ENCODE measurements around the gene VSIG1. TPM values are rescaled to one million over a fixed set of nuclear protein-coding genes. Genes with fewer than 3 reads are reported as not detected.

Gene VSIG1
- total and polyA plus RNA-seq, 2 of the 8 experiments (the other 6 are each of a cell fraction or from before 2014, with no cell fraction given), result 2.2 to 2.9 TPM

- TF ChIP-seq, protein P1, sequence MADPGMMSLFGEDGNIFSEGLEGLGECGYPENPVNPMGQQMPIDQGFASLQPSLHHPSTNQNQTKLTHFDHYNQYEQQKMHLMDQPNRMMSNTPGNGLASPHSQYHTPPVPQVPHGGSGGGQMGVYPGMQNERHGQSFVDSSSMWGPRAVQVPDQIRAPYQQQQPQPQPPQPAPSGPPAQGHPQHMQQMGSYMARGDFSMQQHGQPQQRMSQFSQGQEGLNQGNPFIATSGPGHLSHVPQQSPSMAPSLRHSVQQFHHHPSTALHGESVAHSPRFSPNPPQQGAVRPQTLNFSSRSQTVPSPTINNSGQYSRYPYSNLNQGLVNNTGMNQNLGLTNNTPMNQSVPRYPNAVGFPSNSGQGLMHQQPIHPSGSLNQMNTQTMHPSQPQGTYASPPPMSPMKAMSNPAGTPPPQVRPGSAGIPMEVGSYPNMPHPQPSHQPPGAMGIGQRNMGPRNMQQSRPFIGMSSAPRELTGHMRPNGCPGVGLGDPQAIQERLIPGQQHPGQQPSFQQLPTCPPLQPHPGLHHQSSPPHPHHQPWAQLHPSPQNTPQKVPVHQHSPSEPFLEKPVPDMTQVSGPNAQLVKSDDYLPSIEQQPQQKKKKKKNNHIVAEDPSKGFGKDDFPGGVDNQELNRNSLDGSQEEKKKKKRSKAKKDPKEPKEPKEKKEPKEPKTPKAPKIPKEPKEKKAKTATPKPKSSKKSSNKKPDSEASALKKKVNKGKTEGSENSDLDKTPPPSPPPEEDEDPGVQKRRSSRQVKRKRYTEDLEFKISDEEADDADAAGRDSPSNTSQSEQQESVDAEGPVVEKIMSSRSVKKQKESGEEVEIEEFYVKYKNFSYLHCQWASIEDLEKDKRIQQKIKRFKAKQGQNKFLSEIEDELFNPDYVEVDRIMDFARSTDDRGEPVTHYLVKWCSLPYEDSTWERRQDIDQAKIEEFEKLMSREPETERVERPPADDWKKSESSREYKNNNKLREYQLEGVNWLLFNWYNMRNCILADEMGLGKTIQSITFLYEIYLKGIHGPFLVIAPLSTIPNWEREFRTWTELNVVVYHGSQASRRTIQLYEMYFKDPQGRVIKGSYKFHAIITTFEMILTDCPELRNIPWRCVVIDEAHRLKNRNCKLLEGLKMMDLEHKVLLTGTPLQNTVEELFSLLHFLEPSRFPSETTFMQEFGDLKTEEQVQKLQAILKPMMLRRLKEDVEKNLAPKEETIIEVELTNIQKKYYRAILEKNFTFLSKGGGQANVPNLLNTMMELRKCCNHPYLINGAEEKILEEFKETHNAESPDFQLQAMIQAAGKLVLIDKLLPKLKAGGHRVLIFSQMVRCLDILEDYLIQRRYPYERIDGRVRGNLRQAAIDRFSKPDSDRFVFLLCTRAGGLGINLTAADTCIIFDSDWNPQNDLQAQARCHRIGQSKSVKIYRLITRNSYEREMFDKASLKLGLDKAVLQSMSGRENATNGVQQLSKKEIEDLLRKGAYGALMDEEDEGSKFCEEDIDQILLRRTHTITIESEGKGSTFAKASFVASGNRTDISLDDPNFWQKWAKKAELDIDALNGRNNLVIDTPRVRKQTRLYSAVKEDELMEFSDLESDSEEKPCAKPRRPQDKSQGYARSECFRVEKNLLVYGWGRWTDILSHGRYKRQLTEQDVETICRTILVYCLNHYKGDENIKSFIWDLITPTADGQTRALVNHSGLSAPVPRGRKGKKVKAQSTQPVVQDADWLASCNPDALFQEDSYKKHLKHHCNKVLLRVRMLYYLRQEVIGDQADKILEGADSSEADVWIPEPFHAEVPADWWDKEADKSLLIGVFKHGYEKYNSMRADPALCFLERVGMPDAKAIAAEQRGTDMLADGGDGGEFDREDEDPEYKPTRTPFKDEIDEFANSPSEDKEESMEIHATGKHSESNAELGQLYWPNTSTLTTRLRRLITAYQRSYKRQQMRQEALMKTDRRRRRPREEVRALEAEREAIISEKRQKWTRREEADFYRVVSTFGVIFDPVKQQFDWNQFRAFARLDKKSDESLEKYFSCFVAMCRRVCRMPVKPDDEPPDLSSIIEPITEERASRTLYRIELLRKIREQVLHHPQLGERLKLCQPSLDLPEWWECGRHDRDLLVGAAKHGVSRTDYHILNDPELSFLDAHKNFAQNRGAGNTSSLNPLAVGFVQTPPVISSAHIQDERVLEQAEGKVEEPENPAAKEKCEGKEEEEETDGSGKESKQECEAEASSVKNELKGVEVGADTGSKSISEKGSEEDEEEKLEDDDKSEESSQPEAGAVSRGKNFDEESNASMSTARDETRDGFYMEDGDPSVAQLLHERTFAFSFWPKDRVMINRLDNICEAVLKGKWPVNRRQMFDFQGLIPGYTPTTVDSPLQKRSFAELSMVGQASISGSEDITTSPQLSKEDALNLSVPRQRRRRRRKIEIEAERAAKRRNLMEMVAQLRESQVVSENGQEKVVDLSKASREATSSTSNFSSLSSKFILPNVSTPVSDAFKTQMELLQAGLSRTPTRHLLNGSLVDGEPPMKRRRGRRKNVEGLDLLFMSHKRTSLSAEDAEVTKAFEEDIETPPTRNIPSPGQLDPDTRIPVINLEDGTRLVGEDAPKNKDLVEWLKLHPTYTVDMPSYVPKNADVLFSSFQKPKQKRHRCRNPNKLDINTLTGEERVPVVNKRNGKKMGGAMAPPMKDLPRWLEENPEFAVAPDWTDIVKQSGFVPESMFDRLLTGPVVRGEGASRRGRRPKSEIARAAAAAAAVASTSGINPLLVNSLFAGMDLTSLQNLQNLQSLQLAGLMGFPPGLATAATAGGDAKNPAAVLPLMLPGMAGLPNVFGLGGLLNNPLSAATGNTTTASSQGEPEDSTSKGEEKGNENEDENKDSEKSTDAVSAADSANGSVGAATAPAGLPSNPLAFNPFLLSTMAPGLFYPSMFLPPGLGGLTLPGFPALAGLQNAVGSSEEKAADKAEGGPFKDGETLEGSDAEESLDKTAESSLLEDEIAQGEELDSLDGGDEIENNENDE (IDR thresholded peaks at IDR 0.05; ENCODE audit: insufficient replicate concordance, low read length), result no peak
- no peak for TF ChIP-seq JUND (IDR thresholded peaks at IDR 0.05; ENCODE audit: low read length)
- TF ChIP-seq USF2 (IDR thresholded peaks at IDR 0.05; ENCODE audit: low read length), result no peak
- TF ChIP-seq CHD1 (IDR thresholded peaks at IDR 0.05; ENCODE audit: low read depth, low read length), result no peak
- TF ChIP-seq BACH1 (IDR thresholded peaks at IDR 0.05; ENCODE audit: low read length), result no peak
- TF ChIP-seq NANOG (IDR thresholded peaks at IDR 0.05; ENCODE audit: insufficient read depth, low read depth, low read length, poor library complexity, severe bottlenecking), result no peak
These were observed 47.0 kb downstream of the VSIG1 start (continued) for GRCh38 chrX:108091878-108092291.
